RWPE1 (cell line): ENCODE results near the gene CRYBG2.

Experiments used
- CTCF ChIA-PET: fragments of 350-600 bp; sonication (Branson Sonifier 250); formaldehyde crosslinking; extraction: SDS; loops from one replicate; lab custom pipeline; 2021; lab: Yijun Ruan, JAX
- POLR2A ChIA-PET: fragments of 400-600 bp; formaldehyde crosslinking; extraction: SDS; loops from one replicate; lab custom pipeline; 2020; ENCODE audit warnings: antibody characterized with exemption; ENCODE audit not compliant: low non-redundant PET; lab: Yijun Ruan, JAX
- DNase-seq: peaks from one replicate; pipeline ENCODE4 v3.0.0; 2012; ENCODE audit warnings: low spot score
- H3K27ac ChIP-seq: fragments of 450-650 bp; 2 replicates; pipeline ENCODE4 v1.5.1; 2017
- TF ChIP-seq, protein P1 (sequence below): fragments of 450-650 bp; conservative IDR thresholded peaks from 2 replicates; pipeline ENCODE4 v1.5.1; 2017; ENCODE audit warnings: low read depth, mild to moderate bottlenecking

Gene CRYBG2

DNA sequence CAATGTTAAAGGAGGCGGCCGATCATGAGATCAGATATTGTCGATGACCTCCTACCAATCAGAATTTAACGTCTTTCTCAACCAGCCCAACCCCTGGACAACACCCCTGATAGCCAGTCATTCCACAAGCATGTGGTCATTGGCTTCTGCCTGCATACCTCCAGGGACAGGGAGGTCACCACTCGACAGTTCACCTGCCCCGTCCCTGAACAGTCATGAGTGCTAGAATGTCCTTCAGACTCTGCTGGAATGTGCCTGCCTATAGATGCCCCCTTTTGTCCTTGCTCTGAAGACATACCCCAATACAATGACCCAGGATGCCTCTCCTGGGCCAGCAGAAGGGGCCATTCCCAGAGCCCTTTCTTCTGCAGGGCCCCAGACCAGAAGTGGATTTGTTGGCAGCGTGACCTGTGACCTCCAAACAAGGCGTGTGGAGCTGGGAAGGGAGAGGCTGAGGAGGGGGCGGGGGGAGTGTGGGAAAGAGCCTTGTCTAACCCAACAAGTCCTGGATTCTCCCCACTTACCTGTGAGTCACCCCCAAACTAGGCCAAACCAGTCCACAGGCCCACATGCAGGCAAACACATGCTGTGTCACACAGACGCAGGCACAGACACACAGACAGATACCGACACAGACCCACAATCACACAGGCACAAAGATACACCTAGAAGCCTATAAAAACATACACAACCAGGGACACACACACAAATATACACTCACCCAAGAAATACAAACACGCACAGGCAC is 2.2 kb downstream of the CRYBG2 start:
- POLR2A ChIA-PET: no interaction called here

DNA sequence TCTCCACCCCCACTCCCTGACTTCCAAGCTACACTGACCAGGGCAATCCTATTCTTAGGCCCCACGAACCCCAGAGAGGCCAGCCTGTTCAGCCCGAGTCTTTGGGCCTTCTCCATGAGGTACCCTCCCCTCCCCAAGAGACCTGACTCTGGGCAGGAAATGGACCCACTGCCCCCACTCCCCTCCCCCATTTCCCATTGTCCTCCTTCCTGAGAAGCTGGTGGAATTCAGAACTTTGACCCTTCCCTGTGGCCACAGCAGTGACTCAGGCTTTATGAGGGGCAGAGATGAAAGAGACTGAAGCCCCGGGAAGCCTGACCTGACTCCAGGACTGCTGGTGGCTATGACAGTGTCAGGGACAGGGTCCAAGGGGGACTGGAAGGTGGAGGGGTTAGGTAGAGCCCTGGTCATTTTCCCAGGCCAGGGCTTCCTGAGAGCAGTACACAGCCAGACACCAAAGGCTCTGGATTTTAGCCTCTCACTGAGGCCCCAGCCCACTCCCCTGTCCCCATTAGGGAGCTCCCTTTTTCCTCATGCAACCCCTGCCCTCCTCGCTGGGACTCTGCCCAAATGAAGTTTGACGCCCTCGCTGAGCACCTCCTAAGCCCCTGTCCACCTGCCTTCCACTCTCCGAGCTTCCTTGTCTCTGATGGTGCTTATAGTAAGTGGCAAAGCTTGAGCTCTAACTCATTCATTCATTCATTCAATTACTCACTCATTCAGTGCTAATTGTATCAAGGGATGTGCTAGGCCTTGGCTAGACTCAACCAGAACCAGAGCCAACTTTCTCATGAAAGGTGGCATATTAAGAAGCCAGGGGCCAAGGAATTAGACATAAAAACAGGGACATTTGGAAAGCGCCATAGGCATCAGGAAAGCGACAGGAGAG is 3.0 kb downstream of the CRYBG2 start:
- peak overlapping the region; percentile 53 for H3K27ac ChIP-seq

More for the DNA sequence above, 2.2 kb downstream of the CRYBG2 start:
- CTCF ChIA-PET: no interaction called here
- peak; percentile 79 for DNase-seq
- TF ChIP-seq, protein P1, sequence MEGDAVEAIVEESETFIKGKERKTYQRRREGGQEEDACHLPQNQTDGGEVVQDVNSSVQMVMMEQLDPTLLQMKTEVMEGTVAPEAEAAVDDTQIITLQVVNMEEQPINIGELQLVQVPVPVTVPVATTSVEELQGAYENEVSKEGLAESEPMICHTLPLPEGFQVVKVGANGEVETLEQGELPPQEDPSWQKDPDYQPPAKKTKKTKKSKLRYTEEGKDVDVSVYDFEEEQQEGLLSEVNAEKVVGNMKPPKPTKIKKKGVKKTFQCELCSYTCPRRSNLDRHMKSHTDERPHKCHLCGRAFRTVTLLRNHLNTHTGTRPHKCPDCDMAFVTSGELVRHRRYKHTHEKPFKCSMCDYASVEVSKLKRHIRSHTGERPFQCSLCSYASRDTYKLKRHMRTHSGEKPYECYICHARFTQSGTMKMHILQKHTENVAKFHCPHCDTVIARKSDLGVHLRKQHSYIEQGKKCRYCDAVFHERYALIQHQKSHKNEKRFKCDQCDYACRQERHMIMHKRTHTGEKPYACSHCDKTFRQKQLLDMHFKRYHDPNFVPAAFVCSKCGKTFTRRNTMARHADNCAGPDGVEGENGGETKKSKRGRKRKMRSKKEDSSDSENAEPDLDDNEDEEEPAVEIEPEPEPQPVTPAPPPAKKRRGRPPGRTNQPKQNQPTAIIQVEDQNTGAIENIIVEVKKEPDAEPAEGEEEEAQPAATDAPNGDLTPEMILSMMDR: no peak
- peak overlapping the region; percentile 53 for H3K27ac ChIP-seq

DNA sequence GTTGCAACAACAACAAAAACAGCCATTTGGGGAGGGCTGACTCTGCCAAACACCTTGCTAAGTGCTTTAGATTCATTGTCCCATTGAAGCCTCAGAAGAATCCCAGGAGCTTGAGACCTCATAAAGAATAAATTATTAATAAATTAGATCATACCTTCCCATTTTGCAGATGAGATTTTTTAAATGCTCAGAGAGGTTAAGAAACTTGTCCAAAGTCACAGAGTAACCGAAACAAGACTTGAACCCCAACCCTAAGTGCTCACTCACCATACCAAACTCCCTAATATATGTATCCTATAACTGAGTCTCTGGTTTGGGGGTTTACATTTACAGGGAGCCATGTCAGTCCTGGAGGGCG is 3.6 kb downstream of the CRYBG2 start:
- TF ChIP-seq, protein P1: no peak
- DNase-seq: no peak
- H3K27ac ChIP-seq: no peak overlapping the region
- ChIA-PET POLR2A (no interaction called here), CTCF (interaction anchor here (0.6 to 2.0 kb wide), 2 partner anchors 8 to 14 kb away, joined by 5 to 9 read pairs; no protein-coding TSS in a partner anchor)

More for the DNA sequence above, 3.0 kb downstream of the CRYBG2 start:
- no peak for DNase-seq
- ChIA-PET CTCF (interaction anchor here (0.6 to 2.0 kb wide), 5 partner anchors 9 to 70 kb away, joined by 3 to 9 read pairs (median 4); no protein-coding TSS in a partner anchor), POLR2A (no interaction called here)
- TF ChIP-seq, protein P1: no peak

DNA sequence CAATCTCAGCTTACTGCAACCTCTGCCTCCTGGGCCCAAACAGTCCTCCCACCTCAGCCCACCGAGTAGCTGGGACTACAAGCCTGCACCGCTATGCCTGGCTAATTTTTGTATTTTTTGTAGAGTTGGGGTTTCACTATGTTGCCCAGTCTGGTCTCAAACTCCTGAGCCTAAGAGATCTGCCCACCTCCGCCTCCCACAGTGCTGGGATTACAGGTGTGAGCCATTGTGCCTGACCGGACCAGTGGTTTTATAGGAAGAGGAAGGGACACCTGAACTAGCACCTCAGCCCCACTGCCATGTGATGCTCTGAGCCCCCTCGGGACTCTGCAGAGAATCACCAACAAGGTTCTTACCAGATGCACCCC is 4.1 kb downstream of the CRYBG2 start:
- H3K27ac ChIP-seq: peak overlapping the region; percentile 42

DNA sequence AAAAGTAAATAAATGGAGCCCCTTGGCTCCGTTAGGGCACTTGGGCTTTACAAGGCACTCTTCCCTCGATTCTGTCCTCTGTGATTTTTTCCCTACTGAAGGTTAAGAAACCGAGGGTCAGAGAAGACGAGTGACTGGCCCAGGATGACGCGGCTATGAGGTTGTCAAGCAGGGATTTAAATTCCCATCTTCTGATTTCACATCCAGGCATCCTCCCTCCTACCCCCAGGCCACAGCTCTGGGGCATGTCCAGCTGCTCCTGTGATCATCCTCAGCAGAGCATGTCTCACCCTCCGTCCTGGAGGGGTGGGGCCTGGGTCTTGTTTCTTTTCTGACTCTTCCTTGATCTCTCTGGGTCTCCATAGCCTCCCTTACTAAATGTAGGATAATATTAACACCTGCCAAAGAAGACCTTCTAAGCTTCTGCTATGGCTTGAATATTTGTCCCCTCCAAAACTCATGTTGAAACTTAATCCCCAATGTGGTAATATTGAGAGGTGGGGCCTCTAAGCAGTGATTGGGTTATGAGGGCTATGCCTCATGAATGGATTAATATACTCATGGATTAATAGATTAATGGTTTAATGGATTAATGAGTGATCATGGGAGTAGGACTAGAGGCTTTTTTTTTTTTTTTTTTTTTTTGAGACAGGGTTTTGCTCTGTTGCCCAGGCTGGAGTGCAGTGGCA is 4.6 kb downstream of the CRYBG2 start:
- DNase-seq: peak; percentile 67
- peak overlapping the region; percentile 42 for H3K27ac ChIP-seq
- ChIA-PET CTCF (interaction anchor here (0.6 to 2.0 kb wide), 5 partner anchors 11 to 329 kb away, joined by 3 to 9 read pairs (median 4); partner anchors contain the start of gene CEP85), POLR2A (no interaction called here)
- TF ChIP-seq, protein P1: no peak

More for the DNA sequence above, 4.1 kb downstream of the CRYBG2 start:
- TF ChIP-seq, protein P1: no peak
- ChIA-PET CTCF (interaction anchor here (0.6 to 2.0 kb wide), 4 partner anchors 8 to 330 kb away, joined by 4 to 9 read pairs (median 5); no protein-coding TSS in a partner anchor), POLR2A (no interaction called here)
- no peak for DNase-seq
